ENCODE measurements around the gene MAMDC2.

- TF ChIP-seq POLR2A (IDR thresholded peaks at IDR 0.05) (no peak), CTCF (IDR thresholded peaks at IDR 0.05) (no peak)
Observed at GRCh38 chr9:70228118-70228517, 184.5 kb downstream of the MAMDC2 start.

Measured in ovary (tissue), 3 donors.